GM12891 (cell line): ENCODE measurements around the gene HSPB9.

ENCODE experiments used
- DNase-seq: peaks from one replicate; pipeline ENCODE4 v3.0.0; 2011; ENCODE audit warnings: low spot score; ENCODE audit not compliant: insufficient read length
- FAIRE-seq: peaks from 2 replicates; lab custom pipeline; 2011; peaks lifted over from hg19 to GRCh38; lab: Jason Lieb, UNC
- PAX5 ChIP-seq: IDR thresholded peaks from 2 replicates; pipeline ENCODE4 v1.6.1; 2011; ENCODE audit warnings: low read length, moderate library complexity, mild to moderate bottlenecking; ENCODE audit not compliant: insufficient read depth, severe bottlenecking
- POLR2A ChIP-seq: IDR thresholded peaks from 2 replicates; pipeline ENCODE4 v1.6.1; 2011; ENCODE audit warnings: low read depth, low read length, control low read depth
- POLR2AphosphoS5 ChIP-seq: IDR thresholded peaks from 2 replicates; pipeline ENCODE4 v1.6.1; 2011; ENCODE audit warnings: low read depth, low read length, control low read depth
- POU2F2 ChIP-seq: IDR thresholded peaks from 2 replicates; pipeline ENCODE4 v1.6.1; 2011; ENCODE audit warnings: low read depth, mild to moderate bottlenecking, control low read depth, low read length, moderate library complexity
- SPI1 ChIP-seq: IDR thresholded peaks from 2 replicates; pipeline ENCODE4 v1.6.1; 2011; ENCODE audit warnings: low read depth, low read length, control low read depth
- TAF1 ChIP-seq: IDR thresholded peaks from 2 replicates; pipeline ENCODE4 v1.6.1; 2011; ENCODE audit warnings: low read depth, low read length, control low read depth

The HSPB9 gene

DNA sequence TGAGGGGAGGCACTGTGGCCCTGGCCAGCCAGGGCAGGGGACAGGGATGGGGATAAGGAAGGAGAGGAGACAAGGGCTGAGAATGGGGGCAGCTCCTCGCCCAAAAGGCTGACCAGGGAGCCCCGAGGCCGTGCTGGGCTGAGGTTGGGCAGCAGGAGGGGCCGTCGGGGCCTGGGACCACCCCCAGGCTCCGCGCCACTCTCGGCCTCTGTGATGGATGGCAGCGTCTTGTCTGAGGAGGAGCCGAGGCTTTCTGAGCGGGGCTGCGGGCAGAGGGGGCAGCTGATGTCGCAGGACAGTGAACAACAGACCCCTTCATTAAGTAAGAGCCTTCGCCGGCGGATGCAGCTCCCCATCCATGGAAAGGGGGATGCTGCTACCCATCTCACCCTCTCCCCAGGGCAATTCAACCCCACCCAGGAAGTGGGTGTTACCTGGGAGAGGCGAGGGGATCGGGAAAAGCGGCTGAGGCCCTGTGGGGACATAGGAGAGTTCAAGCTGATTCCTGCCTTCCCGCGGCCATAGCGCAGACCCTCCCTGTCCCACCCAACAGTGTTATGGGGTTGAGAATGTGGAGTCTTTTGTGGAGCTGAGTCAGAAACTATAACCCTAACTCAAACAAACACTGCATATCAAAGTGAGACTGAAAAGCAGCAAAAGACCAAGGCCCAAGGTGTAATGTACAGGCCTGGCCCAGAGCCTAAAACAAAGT is 41.2 kb downstream of the HSPB9 start:
- TF ChIP-seq POLR2A (no peak), POU2F2 (no peak), TAF1 (no peak), SPI1 (no peak), POLR2AphosphoS5 (no peak), PAX5 (no peak)
- FAIRE-seq (no peak), DNase-seq (no peak)

DNA sequence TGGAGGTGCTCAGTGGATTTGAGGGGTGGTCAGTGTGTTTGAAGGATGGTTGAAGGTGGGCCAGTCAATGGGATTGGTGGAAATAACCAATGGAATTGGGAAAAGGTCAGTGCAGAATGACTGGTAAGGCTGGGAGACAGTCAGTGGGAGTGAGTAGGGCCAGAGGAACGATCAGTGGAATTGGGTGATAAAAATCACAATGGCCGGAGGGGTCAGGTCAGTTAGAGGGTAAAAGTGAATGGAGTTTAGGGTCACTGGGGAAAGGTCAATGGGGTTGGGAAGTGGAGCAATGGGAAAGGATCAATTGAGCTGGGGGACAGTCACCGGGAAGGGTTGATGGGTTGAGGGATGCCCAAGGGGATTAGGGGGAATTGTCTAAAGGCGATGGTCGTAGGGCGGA is 43.1 kb downstream of the HSPB9 start:
- TF ChIP-seq POU2F2 (no peak), SPI1 (no peak), TAF1 (no peak), POLR2AphosphoS5 (no peak), POLR2A (no peak), PAX5 (no peak)
- FAIRE-seq (no peak), DNase-seq (no peak)

DNA sequence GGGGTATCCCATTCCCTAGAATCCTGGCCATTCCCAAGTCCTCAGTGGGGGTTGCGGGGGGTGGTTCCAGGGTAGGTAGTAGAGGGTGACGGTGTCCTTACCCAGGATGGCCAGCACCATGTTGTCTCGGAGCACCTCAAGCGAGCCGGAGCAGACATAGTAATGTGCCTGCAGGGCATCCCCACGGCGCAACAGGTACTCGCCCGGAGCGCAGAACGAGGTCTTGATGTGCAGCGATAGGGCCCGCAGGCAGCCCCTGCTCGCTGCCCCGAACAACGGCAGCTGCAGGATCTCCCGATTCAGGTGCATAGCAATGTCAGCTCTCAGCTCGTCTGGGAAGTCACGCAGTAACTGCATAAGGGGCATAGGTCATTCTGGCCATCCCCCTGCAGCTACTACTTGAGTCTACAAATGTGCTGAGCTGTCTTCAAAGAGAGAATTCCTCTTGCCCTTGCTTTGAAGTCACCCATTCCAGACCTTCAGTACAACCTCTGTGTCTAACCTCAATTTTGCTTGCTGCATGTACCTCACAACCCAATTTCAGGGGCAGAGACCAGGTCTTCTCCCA is 43.7 kb downstream of the HSPB9 start:
- FAIRE-seq (no peak), DNase-seq (no peak)
- TF ChIP-seq POLR2A: no peak
- TF ChIP-seq PAX5: no peak
- TF ChIP-seq SPI1: no peak
- TF ChIP-seq TAF1: no peak
- TF ChIP-seq POLR2AphosphoS5: no peak
- no peak for TF ChIP-seq POU2F2

DNA sequence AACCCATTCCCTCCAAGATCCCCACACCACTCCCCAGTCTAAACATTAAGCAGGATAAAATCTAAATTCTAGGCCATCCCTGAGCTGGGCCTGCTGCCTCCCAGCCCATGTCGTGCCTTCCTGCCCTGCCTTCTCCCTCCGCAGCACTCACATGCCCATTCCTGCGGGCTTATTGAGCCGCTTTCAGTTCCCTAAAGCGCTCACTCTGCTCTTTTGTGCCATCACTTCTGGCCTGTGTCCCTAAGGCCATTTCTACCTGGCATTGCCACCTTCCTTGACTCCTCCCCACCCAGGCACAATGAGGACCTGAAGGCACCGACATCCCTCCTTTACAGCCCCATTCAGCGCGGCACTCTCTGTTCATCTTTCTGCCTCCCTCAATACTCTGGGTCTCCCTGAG is 45.2 kb downstream of the HSPB9 start:
- TF ChIP-seq POLR2AphosphoS5 (no peak), PAX5 (no peak), SPI1 (no peak), POU2F2 (no peak), POLR2A (no peak)
- FAIRE-seq (no peak), DNase-seq (no peak)

DNA sequence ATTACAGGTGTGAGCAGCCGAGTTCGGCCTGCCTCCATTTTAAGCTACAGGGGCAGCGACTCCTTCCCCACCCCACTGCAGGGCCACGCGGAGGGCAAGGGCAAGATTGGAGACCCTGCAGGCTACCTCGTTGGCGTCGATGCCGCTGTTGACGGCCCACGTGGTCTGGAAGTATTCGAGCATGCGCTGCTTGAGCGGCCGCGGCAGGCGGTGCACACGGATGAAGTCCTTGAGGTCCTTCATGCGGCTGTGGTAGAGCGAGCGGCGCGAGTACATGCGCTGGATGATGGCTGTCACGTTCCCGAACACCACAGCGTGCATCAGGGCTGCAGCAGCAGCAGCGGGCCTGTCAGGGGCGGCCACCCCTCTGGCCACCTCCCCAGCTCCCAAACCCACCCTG is 46.7 kb downstream of the HSPB9 start:
- FAIRE-seq (no peak), DNase-seq (no peak)
- TF ChIP-seq PAX5: no peak
- no peak for TF ChIP-seq POLR2AphosphoS5
- TF ChIP-seq TAF1: no peak
- no peak for TF ChIP-seq POU2F2
- TF ChIP-seq SPI1: no peak
- TF ChIP-seq POLR2A: no peak

DNA sequence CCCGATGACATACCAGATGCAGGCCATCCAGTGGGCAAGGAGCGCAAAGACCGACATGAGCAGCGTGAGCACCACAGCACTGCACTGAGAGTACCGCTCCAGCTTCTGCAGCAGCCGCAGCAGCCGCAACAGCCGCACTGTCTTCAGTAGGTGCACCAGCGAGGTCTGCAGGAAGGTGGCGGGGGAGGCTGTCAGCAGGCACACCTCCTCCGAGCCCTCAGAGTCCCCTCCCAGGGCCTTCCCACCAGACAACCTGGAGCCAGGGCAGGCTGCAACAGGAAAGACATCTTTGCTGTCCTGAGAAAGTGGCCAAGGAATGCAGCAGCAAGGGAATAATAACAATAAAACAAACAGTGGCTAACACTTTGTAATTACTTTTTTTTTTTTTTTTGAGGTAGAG is 49.2 kb downstream of the HSPB9 start:
- no peak for FAIRE-seq
- DNase-seq: no peak
- TF ChIP-seq TAF1 (no peak), POLR2A (no peak), POU2F2 (no peak), POLR2AphosphoS5 (no peak), SPI1 (no peak), PAX5 (no peak)
